KBM-7 (cell line): ENCODE results near the gene NFIX.

Experiments
- DNase-seq: peaks from one replicate; pipeline ENCODE4 v3.0.0-alpha.2; 2015
- in situ Hi-C: fragments of 300-500 bp; cut with MboI; formaldehyde crosslinking; loops from 2 replicates; pipeline ENCODE4 v1.14.3; 2020; ENCODE audit warnings: low sequenced_read_pairs, low pct_unique_long_range_greater_than_20kb, mixed read lengths

Gene NFIX

DNA sequence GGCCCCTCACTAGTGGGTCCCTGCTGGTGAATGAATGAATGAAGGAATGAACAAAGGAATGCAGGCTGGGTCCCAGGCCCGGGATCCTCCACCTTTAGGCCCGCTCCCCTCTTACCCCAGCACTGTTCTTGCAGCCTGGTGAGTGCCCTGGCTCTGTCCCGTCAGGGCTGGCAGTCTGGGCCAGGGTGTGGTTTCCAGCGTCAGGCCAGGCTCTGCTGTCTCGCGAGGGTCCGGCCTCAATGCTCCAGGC is 107.1 kb downstream of the NFIX start:
- no peak for DNase-seq
- in situ Hi-C loops = no loop called here

DNA sequence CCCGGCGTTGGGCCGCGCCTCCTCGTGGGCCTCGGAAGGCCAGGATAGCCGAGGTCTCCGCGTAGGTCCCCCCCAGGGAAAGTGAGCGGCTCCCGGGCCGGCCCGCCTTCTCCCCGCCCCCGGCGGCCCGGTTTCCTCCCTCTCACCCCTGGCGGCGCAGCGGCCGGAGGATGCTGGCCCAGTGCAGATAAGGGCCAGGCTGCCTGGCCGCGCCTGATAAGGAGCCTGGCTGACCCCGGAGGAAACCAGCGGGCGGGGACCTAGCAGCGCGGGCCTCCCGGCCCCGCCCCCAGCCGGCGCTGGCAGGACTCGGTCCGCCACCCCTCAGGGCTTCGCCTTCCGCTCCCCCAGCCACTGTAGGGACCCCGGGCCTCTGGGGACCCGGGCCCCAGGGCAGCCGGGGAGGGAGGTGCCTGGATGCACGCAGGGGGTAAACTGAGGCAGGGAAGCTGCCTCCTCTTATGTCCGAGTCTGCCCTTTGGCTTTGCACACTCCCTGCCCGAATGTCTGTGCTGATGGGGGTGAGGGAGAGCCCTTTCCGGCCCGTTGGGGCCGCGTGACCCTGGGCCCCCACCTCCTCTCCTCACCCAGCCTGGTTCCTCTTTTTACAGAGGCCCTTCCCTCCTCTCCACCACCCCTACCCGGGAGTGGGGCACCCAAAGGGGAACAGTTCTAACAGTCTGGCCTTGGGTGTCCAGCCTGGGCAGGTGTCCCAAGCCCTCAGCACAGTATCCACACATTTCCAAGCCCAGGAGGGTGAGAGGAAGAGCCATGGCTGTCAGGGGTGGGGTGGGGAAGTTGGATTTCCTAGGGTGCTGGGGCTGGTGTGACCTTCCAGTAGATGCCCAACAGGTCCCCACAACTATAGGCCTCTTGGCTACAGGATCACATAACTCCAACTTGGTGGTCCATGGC is 107.6 kb downstream of the NFIX start, which contains the start of gene LYL1:
LYL1 (minus strand) TSS at position 193 of the 915 bp plus-strand sequence. CDS start 1,687 bp downstream, outside the sequence.
- peak; percentile 98 for DNase-seq
- in situ Hi-C loops = no loop called here

DNA sequence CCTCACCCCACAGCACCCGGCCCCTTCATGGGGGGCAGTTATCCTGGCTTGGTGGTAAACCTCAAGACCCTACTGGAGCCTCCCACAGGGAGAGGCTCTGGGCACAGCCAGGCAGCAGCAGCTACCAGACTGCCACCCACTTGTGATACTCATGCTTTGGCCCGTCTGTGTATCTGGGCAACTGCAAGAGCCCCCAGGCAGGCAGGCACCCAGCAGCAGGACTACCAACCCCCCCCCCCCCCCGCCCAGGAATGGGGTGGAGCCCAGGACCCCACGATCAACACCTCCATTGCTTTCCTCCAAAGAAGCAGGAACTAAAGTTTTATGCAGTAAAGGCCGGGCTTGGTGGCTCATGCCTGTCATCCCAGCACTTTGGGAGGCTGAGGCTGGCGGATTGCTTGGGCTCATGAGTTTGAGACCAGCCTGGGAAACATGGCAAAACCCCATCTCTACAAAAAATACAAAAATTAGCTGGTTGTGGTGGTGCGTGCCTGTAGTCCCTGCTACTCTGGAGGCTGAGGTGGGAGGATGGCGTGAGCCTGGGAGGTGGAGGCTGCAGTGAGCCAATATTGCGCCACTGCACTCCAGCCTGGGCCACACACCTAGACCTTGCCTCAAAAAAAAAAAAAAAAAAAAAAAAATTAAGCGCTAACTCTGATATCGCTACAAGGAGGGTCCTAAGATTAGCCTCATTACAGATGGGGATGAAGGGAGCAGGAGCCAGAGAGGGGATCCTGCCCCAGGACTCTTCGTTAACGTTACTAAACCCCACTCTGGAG is 108.5 kb downstream of the NFIX start:
- in situ Hi-C loops = no loop called here
- no peak for DNase-seq

DNA sequence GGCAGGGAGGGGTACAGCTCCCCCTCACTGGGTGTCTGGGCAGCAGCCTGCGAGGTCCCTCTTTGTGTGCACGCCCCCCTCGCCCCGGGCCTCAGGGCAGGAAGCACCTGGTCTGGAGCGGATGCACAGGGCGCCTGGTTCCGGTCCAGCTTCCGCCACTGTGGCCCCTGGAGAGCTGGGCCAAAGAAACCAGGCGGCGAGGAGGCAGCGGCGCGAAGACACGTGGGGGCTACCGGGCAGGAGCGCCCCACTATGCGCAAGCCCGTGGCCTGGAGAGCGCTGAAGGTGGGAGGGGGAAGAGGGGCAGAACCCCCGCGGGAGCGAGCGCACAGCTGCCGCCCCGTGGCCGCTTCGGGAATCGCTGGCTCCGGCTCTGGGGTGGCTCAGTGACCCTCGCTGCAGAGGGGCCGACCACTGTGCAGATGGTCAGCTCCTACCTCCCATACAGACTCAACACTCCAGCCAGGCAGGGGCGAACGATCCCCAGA is 109.1 kb downstream of the NFIX start:
- in situ Hi-C loops = no loop called here
- DNase-seq = peak; percentile 99

DNA sequence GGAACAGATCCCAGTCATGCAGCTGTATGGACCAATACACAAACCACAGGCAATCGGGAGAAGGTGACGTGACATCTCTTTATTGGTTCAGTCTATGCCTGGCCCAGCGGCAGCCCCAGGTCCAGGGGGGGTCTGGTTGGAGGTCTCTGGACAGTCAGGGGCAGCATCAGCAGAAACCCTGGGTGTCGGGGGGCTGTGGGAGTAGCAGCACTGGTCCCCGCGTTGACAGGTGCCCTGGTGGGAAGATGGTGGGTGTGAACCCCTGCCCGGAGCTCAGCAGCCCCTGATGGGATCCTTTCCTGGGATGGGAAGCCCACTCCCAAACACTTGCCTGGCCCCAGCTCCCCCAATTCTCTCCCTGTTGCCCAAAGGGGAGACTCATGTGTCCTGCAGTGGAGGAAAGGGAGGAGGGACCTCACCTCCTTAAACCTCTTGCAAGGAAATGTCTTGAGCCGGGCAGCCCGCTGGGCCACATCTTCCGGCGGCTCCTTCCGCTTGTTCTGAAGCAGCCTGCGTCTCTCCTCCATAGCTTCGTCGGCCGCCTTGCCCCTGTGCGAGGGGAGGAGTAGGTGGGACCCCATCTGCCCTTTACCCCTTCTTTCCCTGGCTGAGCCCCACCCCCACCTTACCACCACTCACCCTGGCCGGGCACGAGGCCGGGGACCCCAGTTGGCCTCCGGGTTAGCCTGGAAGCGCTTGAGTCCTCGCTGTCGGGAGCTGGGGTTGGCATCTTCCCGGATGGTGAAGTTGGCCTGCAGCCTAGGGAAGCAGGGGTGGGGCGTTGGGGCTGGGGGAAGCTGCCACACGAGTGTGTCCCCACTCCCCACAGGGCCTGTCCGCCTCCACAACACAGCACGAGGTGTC is 109.8 kb downstream of the NFIX start:
- in situ Hi-C loops = no loop called here
- DNase-seq = peak; percentile 57

DNA sequence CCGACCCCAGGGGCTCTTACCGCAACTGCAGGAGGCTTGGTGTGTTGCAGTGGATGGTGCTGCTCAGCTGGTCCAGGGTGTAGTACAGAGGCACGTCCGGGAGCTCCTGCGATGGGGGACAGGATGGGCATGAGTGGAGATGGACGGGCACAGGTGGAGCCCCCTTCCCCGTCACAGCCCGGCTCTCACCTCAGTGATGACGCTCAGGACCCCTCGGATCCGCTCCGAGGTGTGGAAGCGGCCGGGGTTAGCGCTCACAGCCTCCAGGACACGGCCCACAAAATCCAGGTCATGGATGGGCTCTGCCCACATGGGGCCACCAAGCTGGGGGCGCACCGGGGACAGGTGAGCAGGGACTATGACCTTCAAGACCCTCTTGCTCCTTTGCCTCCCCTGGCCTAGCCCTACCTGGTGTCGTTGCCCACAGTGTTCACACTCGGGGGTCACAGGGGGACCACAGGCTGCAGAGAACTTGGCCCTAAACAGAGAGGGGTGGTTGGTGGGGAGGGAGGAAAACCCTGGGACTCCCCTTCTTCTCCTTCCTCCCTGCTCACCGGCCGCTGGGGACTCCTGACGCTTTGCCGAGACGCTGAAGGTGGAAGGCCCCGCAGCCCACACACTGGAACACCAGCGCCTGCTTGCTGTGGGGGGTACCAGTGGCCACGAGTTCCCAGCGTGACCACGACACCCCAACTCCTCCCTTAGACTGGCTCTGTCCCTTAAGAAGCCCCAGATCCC is 114.3 kb downstream of the NFIX start:
- in situ Hi-C loops = no loop called here
- no peak for DNase-seq

DNA sequence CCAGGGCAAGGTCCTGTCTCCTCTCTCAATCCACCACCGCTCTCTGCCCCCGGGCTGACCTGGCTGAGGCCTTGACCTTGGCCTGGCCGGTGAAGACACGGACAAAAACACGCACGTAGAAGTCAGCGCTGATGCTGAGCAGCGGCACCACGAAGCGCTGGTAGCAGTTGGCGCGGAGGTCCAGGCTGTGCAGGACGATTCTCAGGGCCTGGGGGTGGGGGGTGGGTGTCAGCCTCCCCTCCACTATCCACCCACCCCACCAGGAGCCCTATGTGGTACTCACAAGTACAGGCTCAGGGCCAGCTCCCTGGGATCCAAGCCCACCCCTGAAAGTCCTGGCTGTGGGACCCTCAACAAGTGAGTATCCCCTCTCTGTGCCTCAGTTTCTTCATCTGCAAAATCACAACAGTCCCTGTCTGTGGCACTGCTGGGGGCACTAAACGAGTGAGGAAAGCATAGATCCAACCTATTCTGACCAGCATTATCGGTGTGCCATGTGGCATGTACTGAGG is 114.9 kb downstream of the NFIX start:
- in situ Hi-C loops = no loop called here
- no peak for DNase-seq

DNA sequence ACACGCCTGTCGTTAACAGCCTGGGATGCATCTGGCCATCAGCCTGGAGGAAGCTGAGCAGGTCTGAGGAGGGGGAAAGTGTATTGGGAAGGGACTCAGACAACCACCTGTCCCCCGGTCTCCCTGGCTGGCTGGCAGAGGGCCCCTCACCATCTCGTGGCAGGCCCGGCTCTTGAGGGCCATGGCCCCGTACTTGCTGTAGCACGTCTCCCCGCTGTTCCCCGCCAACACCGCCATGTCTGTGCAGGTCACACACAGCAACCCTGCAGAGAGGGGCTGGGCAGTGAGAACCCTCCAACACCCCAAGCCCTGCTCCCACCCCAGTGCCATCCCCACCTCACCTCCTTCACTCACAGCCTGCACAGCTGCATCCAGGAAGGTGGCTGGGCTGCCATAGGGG is 117.3 kb downstream of the NFIX start:
- DNase-seq = no peak
- in situ Hi-C loops = no loop called here

DNA sequence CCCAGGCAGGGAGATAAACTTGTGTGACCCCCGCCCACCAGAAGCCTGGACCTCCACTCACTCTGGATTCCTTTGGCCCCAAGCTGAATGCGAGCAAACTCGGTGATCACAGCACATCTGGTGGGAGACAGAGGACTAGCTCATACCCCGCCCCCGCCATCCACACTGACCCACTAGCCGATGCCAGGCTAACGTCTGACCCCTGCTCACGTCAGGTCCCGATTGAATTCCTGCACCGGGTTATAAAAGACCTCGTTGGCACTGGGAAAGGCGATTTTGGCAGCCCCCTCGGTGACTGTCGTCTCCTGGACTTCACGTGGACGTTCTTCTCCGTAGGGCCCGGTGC is 120.6 kb downstream of the NFIX start:
- in situ Hi-C loops = no loop called here
- no peak for DNase-seq

DNA sequence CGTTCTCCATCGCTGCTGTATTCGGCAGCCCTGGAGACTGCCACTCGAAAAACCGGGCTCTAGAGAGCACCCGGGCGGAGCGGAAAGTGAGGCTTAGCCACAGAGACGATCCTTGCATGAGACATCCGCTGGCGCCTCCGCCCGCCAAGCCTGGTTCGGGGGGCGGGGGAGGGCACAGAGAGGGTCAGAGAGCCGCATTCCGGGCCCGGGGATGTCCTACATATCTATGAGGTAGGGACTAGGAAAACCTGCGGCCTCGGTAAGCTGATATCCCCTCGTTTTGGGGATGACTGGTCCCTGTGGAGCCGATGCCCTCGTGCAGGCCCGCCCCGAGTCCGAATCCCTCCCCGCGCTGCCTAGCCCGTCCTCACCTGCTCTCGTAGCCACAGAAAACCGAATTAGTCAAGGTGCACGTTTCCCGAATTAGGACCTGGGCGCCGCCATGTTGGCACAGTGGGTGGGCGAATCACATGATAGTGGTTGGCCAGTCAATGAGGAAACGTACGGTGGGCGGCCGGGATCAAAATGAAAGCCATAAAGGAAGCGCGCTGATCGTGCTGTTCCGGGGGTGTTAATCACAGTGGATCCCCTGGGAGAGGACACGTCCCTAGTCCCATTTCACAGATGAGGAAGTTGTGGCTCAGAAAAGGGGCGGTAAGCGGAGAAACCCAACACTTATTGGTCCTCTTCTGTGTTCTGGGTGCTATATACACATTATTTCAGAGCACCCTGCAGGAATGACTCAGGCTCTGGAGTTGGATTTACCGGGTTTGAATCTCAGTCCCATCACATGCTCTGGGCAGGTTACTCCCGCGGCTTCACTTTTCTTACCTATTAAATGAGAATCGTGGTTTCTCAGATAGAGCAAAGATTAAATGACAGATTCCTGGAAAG is 121.3 kb downstream of the NFIX start, which contains the start of gene TRMT1:
TRMT1 (minus strand) TSS at position 459 of the 894 bp plus-strand sequence; CDS start at position 118, 341 bp downstream.
- in situ Hi-C loops = no loop called here
- DNase-seq = peak; percentile 96

DNA sequence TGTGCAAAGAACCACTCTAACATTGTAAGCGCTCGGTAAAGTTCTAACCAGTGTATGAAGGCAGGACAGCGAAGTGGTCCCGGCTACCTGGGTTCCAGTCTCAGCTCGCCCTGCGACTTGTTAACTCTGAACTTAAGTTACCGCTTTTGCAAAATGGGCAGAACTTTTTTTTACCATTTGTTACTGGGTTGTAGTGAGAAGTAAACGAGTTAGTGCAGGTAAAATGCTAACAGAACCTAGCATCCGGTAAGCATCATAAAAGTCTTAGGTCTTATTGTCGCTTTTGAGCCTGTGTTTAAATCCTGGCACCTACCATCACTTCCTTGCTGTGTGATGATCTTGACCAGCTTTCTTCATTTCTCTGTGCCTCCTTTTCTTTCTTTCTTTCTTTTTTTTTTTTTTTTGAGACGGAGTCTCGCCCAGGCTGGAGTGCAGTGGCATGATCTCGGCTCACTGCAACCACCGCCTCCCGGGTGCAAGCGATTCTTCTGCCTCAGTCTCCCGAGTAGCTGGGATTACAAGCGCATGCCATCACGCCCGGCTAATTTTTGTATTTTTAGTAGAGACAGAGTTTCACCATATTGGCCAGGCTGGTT is 122.0 kb downstream of the NFIX start:
- DNase-seq = no peak

DNA sequence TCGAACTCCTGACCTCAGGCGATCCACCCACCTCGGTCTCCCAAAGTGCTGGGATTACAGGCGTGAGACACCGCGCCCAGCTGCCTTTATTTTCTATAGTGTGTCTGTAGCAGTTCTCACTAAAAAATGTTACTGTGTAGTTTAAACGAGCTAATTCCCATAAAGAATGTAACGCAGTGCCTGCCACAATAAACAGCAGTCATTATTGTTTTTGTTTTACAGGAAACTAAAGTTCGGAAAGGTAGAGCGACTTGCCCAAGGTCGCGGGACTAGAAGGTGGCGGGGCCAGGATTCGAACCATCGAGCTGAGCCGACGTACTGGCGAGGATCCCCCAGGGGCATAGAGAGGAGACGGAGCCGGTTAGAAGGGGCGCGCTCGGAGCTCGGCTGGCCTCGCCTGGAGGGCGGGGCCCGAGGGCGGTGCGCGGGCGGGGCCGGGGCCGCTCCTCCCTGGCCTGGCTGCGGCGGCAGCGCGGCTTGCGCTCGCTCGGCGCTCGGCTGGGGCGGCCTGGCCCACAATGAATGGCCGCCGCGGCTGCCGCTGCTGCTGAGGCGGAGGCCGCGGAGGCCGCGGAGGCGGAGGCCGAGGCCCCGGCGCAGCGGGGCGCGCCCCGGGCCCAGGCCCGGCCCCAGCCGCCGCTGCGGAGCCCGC is 122.6 kb downstream of the NFIX start, which contains the start of gene NACC1:
NACC1 (plus strand) TSS at position 493 of the 652 bp plus-strand sequence. CDS start 16,944 bp downstream, outside the sequence.
- in situ Hi-C loops = no loop called here
- peak; percentile 89 for DNase-seq

More for the DNA sequence above, 122.0 kb downstream of the NFIX start:
- in situ Hi-C loops = no loop called here

DNA sequence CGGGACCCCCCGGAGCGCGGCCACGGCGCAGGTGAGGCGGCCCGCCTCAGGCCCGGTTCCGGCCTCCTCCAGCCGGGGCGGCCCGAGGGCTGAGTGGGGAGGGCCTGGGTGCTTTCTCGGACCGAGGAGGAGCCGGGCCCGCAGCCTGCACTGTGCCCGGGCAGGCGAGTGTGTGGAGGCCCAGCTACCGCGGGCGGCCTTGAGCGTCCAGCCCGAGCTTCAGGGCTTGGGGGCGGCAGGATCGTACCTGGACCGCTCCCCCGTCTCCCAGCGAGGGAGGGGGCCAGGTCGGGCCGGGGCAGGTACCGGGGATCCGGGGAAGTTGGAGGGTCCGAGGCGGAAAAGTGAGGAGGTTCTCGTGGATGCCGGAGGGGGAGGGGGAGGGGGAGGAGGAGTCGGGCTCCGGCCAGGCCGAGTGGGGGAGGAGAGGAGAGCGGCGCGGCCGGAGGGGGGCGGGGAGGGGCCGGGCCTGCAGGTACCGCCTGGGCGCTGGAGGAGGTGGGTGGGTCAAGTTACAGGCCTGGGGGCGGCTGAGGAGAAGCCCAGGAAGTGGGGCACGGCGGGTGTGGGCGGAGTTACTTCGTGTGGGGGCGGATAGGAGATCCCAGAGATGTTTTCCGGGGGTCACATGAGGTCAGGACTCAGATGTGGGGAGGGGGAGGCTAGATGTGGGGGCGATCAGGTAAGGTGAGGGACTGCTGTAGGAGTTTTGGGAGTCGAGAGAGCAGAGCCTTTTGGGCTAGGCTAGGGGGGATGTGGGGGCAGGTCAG is 123.3 kb downstream of the NFIX start:
- DNase-seq = peak; percentile 34
- in situ Hi-C loops = no loop called here

DNA sequence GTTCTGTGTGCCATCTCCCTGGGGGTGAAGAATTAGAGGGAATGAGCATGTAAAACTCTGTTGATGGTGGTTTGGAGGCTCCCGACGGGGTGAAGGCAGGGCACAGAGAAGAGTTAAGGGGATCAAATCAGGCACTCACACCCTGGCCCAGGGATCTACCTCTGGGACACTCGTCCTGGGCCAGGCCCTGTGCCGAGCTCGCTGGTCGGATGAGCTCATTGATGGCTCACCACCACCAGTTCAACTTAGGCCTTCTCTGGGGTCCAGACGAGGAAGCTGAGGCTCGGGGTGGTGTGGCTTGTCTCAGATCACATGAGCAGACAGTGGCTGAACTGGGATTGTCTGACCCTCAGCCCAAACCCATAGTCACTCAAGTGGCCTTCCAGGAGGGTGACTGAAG is 124.4 kb downstream of the NFIX start:
- in situ Hi-C loops = no loop called here
- DNase-seq = no peak

DNA sequence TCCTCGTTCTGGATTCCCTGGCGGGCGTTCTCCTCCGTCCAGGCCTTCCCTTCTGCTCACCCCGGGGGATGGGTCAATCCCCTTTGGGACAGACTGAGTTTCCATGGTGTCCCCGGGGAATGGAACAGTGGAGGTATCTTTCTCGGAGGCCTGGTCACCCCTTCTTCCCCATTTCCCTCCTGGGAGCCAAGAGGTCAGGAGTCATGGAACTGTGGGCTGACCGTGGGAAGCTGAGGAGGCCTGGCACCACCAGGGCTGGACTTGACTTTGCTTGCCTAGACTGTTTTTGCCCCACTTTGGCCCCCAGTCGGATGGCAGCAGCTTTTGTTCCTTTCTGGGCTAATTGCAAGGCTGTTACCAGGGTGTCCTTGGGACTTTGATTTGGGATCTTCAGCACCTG is 124.8 kb downstream of the NFIX start:
- in situ Hi-C loops = no loop called here
- DNase-seq = no peak

DNA sequence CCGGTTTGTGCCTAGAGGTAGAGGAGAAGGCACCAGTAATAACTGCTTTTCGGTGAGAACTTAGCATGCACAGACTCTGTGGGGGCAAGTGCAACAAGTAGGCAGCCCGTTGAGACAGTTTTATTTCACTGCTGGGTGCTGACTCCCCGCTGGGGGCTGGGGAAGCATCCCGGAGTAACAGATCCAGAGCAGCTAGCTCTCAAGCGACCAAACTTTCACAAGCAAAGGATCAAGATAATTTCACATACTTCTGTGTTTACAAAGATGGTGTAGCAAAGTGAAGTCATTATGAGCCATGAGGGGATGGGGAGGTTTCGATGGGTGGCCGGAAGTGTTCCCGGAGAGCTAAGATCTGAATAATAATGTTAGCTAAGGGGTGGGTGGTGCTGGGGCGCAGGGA is 125.5 kb downstream of the NFIX start:
- no peak for DNase-seq
- in situ Hi-C loops = no loop called here
